ENCODE results near the gene CD9.
"Not testable (repeated sequence)": the region's sequence is repeated elsewhere in the genome, so short reads cannot be mapped to it uniquely, and the experiment has no call there.

Gene CD9

DNA sequence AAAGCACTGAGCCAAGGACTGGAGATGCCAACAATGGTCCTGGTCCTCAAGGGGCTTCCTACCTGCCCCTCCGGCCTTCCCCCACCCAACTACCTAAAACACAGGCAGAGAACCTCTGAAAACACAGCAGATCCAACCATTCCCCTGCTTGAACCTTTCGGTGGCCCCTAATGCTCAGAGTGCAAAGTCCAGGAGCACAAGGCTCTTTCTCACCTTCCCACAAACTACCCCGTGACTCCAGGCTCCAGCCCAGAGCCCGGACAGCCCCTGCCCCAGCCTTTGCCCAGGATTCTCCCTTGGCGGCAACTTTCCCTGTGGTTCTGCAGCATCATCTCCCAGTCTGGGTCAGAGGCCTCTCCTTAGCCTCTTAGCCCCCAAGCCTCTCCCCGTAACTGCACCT lies 1.6 kb upstream of the CD9 start:
- in situ Hi-C loops (cut with HindIII; ENCODE audit: low sequenced_read_pairs) = no loop called here

DNA sequence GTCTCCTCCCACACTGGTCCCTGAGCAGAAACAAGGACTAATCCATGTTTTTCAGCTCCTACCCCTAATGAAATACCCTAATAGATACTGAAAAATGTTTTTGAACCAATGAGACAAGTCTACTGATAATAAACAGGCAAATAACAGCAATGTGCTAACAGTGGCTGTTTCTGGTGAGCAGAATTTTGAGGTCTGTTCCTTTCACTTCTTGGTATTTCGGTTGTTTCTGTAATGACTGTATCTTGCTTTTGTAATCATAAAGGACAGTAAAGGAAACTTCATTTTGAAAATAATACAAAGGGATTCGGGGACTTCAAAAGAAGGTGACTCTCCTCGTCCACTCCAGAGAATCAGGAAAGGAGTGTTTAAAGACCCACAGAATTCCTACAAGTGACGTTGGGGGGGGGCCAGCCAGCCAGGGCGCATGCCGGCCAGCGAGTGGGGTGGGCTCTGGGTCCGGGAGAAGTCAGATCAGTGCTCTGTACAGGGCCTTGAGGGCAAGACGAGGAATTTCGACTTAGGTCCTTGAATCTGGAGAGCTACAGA lies 1.1 kb upstream of the CD9 start:
- in situ Hi-C loops (cut with HindIII; ENCODE audit: low sequenced_read_pairs) = no loop called here

GRCh38 chr12:6199531-6200255 lies 507 bp upstream of the CD9 start:
- in situ Hi-C loops (cut with HindIII; ENCODE audit: low sequenced_read_pairs) = no loop called here

- in situ Hi-C loops (cut with HindIII; ENCODE audit: low sequenced_read_pairs) = no loop called here
These were observed 1.0 kb downstream of the CD9 start for GRCh38 chr12:6201213-6201608.

DNA sequence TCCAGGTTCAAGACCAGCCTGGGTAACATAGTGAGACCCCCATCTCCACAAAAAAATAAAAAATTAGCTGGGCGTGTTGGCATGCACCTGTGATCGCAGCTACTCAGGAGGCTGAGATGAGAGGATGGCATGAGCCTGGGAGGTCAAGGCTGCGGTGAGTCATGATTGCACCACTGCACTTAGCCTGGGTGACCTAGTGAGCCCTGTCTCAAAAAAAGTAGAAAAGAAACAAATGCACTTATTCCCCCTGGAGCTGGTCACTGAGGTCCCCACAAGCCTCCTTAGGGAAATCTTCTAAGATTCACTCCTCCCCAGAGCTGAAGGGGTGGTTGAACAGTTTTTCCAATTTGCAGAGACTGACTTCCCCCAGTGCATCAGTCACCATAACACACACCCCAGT lies 1.6 kb downstream of the CD9 start:
- in situ Hi-C loops (cut with HindIII; ENCODE audit: low sequenced_read_pairs) = no loop called here

DNA sequence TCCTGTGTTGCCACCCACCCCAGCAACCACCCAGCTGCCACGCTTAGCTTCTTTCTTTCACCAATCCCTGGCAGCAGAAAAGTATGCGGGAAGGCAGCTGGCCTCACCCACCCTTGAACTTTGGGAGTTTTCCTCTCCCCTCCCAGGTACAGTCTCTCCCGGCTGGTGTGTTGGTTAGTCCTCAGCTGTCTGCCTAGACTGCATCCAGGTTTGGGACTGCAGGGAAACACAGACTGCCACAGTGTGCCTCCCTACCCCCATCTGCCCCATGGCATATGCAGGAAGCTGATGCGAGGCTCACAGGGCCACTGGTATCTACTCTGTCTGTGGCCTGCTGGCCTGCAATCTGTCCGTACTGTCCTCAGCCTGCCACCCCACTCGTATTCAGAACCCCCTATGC lies 2.1 kb downstream of the CD9 start:
- in situ Hi-C loops (cut with HindIII; ENCODE audit: low sequenced_read_pairs) = no loop called here

DNA sequence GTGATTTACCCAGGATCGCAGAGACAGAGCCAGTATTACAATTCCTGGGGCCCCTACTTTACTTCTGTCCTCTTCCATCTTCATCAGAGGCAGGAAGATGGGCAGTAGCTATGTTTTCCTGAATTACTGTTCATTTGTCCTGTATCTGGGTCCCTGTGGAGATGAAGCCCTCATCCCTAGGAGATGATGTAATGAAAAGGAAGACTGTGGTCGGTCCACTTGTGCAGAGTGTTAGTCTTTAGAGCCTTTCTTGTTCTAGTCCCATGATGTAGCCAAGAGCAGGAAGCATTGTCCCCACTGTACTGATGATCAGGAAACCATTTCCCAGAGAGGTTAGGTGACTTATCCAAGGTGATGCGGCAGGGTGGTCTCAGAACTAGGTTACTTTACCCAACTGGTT lies 2.6 kb downstream of the CD9 start:
- in situ Hi-C loops (cut with HindIII; ENCODE audit: low sequenced_read_pairs) = no loop called here

DNA sequence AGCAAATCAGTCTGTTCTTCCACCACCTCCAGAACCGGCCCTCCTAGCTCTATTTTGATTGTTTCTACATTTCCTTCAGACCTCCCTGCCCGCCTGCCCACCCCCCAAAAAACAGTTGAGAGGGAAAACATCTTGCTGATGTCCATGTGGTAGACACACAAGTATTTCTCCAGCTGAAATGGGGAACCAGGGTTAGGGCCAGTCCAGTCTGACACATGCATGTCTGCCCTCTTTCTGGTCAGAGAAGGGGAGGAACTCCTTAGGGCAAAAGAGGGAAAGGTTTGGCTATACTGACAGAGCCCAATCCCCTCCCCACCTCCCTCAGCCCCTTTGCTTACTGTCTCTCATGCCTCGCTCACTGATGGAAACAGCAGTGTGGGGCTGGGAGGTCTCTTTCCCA lies 3.4 kb downstream of the CD9 start:
- in situ Hi-C loops (cut with HindIII; ENCODE audit: low sequenced_read_pairs) = no loop called here

DNA sequence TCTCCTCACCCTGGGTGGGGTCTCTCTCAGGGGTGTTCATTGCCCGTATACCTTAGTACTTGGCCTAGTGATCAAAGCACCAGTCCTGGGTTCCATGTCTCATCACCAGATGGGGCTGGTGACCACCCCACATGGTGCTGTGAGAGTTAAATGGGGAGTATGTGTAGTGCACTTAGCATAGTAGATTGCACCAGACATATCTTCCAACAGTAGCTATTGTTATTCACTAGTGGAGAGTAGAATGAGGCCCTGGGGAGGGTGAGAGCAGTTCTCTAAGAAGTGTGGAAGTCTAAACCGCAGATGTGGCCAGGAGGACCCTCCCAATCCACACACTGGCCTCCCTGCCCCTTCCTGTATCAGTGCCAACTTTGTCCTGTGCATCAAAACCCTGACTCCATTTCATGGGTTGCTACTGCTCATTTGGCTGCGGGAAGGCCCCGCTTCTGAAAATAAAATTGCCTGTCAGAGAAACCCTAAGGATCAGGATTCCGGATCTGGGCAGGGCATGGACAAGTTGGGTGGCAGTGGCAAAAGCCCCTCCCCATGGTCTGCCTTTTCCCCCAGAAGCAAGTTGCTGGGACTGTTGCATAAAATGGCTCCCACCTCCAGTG lies 4.4 kb downstream of the CD9 start:
- in situ Hi-C loops (cut with HindIII; ENCODE audit: low sequenced_read_pairs) = no loop called here

- in situ Hi-C loops (cut with HindIII; ENCODE audit: low sequenced_read_pairs) = no loop called here
These were observed 4.9 kb downstream of the CD9 start for GRCh38 chr12:6205144-6205539.

- in situ Hi-C loops (cut with HindIII; ENCODE audit: low sequenced_read_pairs) = no loop called here
These were observed 5.6 kb downstream of the CD9 start for GRCh38 chr12:6205761-6206160.

- in situ Hi-C loops (cut with HindIII; ENCODE audit: low sequenced_read_pairs) = no loop called here
These were observed 6.1 kb downstream of the CD9 start for GRCh38 chr12:6206327-6206726.

- in situ Hi-C loops (cut with HindIII; ENCODE audit: low sequenced_read_pairs) = no loop called here
These were observed 7.2 kb downstream of the CD9 start for GRCh38 chr12:6207259-6207925.

DNA sequence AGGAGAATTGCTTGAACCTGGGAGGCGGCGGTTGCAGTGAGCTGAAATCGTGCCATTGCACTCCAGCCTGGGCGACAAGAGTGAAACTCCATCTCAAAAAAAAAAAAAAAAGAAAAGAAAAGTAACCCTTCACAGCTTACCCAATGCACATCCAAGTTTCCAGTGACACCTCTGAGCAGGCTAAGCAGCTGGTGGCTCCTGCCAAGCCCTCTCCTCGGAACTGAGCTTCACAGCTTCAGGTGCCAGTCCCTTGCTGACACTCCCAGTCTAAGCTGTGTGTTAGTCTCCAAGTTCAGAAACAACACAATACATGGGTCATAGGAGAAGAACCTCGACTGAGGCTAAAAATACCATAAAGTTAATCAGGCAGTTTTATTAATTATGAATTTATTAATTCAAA lies 7.9 kb downstream of the CD9 start:
- in situ Hi-C loops (cut with HindIII; ENCODE audit: low sequenced_read_pairs) = no loop called here

DNA sequence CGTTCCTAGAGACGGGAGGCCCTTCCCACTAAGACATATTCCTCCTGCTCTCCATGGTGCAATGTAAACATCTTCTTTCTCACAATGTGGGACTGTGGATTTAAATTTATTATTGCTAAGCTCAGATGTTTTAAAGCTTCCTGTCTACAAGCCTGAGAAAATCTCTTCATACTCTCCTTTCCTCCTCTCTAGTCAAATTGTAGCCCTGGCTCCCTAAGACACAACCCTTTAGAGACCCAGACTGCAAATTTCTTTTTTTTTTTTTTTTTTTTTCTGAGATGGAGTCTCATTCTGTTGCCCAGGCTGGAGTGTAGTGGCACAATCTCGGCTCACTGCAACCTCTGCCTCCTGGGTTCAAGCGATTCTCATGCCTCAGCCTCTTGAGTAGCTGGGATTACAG lies 9.2 kb downstream of the CD9 start:
- in situ Hi-C loops (cut with HindIII; ENCODE audit: low sequenced_read_pairs) = not testable (repeated sequence)

DNA sequence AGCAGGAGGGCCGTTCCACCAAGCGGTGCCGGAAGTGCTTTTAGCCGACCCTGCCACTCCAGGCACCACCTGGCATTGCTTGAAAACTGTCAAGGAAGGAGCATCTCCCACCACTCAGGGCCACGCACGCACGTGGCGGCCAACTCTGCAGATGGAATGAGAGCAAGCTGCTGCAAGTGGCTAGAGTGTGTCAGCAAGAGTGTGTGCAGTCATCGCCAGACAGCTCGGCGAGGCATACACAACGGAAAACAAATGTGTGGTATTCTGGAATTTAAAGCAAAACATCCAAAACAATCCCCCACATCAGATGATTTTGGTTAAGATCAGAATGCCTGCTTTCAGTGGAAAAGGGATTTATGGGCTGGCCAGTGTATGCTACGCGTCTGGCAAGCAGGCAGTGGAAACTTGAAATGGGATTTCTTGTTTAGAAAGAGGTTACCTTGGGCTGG lies 11.2 kb downstream of the CD9 start:
- in situ Hi-C loops (cut with HindIII; ENCODE audit: low sequenced_read_pairs) = no loop called here

- in situ Hi-C loops (cut with HindIII; ENCODE audit: low sequenced_read_pairs) = no loop called here
These were observed 11.9 kb downstream of the CD9 start for GRCh38 chr12:6212086-6212485.

GRCh38 chr12:6213969-6214368 lies 13.8 kb downstream of the CD9 start:
- in situ Hi-C loops (cut with HindIII; ENCODE audit: low sequenced_read_pairs) = no loop called here

GRCh38 chr12:6214633-6215032 lies 14.4 kb downstream of the CD9 start:
- in situ Hi-C loops (cut with HindIII; ENCODE audit: low sequenced_read_pairs) = no loop called here

DNA sequence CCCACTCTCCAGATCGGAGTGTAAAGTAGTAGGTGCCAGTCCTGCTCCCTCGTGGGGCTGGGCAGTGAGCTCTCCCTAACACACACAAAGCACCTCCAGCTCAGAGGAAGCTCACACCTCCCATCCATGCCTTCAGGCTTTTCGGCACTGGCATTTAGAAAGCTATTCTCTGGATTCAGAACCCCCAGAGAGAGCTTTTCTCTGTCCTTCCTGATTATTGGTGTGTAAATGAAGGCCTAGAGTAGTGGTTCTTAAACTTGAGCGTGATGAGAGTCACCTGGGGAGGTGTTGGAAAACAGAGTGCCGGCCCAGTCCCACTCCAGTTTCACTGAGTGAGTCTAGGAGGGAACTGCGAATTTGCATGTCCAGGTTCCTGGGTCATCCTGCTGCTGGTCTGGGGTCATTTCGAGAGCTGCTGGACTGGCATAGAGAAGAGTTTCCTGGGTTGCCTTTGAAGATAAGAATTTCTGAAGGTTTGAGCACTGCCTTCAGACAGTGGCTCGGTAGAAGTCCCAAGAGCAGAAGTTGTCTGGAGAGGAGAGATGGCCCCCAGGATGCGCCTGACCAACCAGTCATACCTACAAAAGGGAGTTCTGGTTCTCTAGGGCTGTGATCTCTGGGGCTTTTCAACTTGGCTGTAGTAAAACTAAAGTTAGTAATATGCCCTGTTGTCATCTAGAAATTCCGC lies 15.1 kb downstream of the CD9 start:
- in situ Hi-C loops (cut with HindIII; ENCODE audit: low sequenced_read_pairs) = no loop called here

- in situ Hi-C loops (cut with HindIII; ENCODE audit: low sequenced_read_pairs) = no loop called here
These were observed 15.8 kb downstream of the CD9 start for GRCh38 chr12:6215932-6216494.
